OCI-LY7 (cell line): ENCODE results near the gene FAM204A. TPM values are rescaled to one million over a fixed set of nuclear protein-coding genes. Genes with fewer than 3 reads are reported as not detected.

Source experiments
- BruUV-seq: library from RNA; stranded (reverse); fragments of 400-500 nt; replicated peaks from 2 replicates; lab custom pipeline; 2021; lab: Mats Ljungman, UMichigan
- CTCF ChIA-PET: fragments of 300-600 bp; sonication (Branson Sonifier 250); formaldehyde crosslinking; loops from one replicate; lab custom pipeline; 2022; ENCODE audit warnings: antibody characterized with exemption; ENCODE audit not compliant: unreplicated experiment; lab: Charles Lee
- POLR2A ChIA-PET: fragments of 300-600 bp; sonication (Branson Sonifier 250); formaldehyde crosslinking; loops from one replicate; lab custom pipeline; 2022; ENCODE audit warnings: antibody characterized with exemption; lab: Charles Lee
- DNase-seq: peaks from one replicate; pipeline ENCODE4 v3.0.0-alpha.2; 2015; ENCODE audit warnings: low spot score
- H2AFZ ChIP-seq: fragments of 200-600 bp; sonication (generic), shearing (Covaris generic); 2 replicates; pipeline ENCODE4 v1.6.1; 2014; ENCODE audit warnings: mild to moderate bottlenecking, antibody characterized with exemption, low read length, moderate library complexity
- H3K27ac ChIP-seq: fragments of 200-600 bp; sonication (generic); 2 replicates; pipeline ENCODE4 v1.5.1; 2014; ENCODE audit warnings: mixed run types, low read depth, mild to moderate bottlenecking, moderate library complexity, low read length, inconsistent platforms; ENCODE audit not compliant: poor library complexity, severe bottlenecking
- H3K36me3 ChIP-seq: fragments of 200-600 bp; sonication (generic); 2 replicates; pipeline ENCODE4 v1.6.1; 2014; ENCODE audit warnings: mild to moderate bottlenecking, antibody characterized with exemption, low read length, moderate library complexity, mixed read lengths; ENCODE audit not compliant: insufficient read depth
- H3K4me1 ChIP-seq: fragments of 200-600 bp; sonication (generic); 2 replicates; pipeline ENCODE4 v1.5.1; 2014; ENCODE audit warnings: mild to moderate bottlenecking, low read length; ENCODE audit not compliant: insufficient read depth, poor library complexity, severe bottlenecking
- H3K4me2 ChIP-seq: fragments of 200-600 bp; sonication (generic); 2 replicates; pipeline ENCODE4 v1.6.1; 2014; ENCODE audit warnings: mild to moderate bottlenecking, low read length
- H3K4me3 ChIP-seq: fragments of 200-600 bp; sonication (generic); 2 replicates; pipeline ENCODE4 v1.5.1; 2014; ENCODE audit warnings: mild to moderate bottlenecking, low read depth, low read length; ENCODE audit not compliant: poor library complexity, severe bottlenecking
- H3K79me2 ChIP-seq: fragments of 200-600 bp; sonication (generic); 2 replicates; pipeline ENCODE4 v1.6.1; 2016; ENCODE audit warnings: low read depth, mild to moderate bottlenecking, low read length, moderate library complexity, mixed read lengths; ENCODE audit not compliant: insufficient read depth
- H3K9me2 ChIP-seq: fragments of 200-600 bp; sonication (generic); 2 replicates; pipeline ENCODE4 v1.6.1; 2016; ENCODE audit warnings: mild to moderate bottlenecking, low read length, mixed read lengths; ENCODE audit not compliant: insufficient read depth
- H3K9me3 ChIP-seq: fragments of 200-600 bp; sonication (generic); 2 replicates; pipeline ENCODE4 v1.6.1; 2014; ENCODE audit warnings: mild to moderate bottlenecking, mixed run types, low read length, mixed read lengths
- H4K20me1 ChIP-seq: fragments of 200-600 bp; sonication (generic); 2 replicates; pipeline ENCODE4 v1.6.1; 2014; ENCODE audit warnings: mild to moderate bottlenecking, antibody characterized with exemption, low read length, moderate library complexity, mixed read lengths; ENCODE audit not compliant: insufficient read depth
- EZH2phosphoT487 ChIP-seq: fragments of 200-600 bp; sonication (generic); IDR thresholded peaks from 2 replicates; pipeline ENCODE4 v1.6.1; 2018; ENCODE audit warnings: low read depth, borderline replicate concordance, mild to moderate bottlenecking, mixed run types, antibody characterized with exemption, low read length, moderate library complexity, mixed read lengths
- intact Hi-C: fragments of 100-400 bp; cut with micrococcal nuclease; formaldehyde crosslinking; loops from one replicate; pipeline ENCODE4 v1.10.0; 2022; ENCODE audit not compliant: unreplicated experiment
- total RNA-seq, 2 experiments: library from RNA; depleted of rRNA in 1 of 2; stranded (reverse); fragments of >200 nt in 1 of 2; shearing (Covaris generic) in 1 of 2; gene quantifications; 2 replicates each; pipeline ENCODE4 v1.2.3, GENCODE V29; 2014 to 2022
- TF ChIP-seq, protein P1 (sequence below): fragments of 200-600 bp; sonication (generic); conservative IDR thresholded peaks from 2 replicates; pipeline ENCODE4 v1.5.1; 2014; ENCODE audit warnings: mild to moderate bottlenecking, antibody characterized with exemption, low read length, moderate library complexity, mixed read lengths

Gene FAM204A
- total RNA-seq, 2 experiments from 2014 or later: 32.4 to 44.9 TPM

DNA sequence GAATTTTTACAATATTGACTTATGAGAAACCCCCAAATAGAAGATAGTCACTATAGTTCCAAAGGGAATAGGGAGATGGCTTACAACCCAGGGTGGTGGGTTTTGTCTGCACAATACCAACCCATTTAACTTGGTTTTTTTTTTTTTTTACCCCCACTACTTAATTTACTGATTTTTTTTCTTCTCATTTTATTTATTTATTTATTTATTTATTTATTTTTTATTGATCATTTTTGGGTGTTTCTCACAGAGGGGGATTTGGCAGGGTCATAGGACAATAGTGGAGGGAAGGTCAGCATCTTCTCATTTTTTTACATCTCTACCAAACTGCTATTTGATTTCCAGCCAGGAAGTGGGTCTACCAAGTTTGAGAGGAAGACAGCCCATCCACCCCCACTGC, 77.9 kb downstream of the FAM204A start:
- H3K4me3 ChIP-seq: no peak overlapping the region
- TF ChIP-seq EZH2phosphoT487: no peak
- TF ChIP-seq, protein P1, sequence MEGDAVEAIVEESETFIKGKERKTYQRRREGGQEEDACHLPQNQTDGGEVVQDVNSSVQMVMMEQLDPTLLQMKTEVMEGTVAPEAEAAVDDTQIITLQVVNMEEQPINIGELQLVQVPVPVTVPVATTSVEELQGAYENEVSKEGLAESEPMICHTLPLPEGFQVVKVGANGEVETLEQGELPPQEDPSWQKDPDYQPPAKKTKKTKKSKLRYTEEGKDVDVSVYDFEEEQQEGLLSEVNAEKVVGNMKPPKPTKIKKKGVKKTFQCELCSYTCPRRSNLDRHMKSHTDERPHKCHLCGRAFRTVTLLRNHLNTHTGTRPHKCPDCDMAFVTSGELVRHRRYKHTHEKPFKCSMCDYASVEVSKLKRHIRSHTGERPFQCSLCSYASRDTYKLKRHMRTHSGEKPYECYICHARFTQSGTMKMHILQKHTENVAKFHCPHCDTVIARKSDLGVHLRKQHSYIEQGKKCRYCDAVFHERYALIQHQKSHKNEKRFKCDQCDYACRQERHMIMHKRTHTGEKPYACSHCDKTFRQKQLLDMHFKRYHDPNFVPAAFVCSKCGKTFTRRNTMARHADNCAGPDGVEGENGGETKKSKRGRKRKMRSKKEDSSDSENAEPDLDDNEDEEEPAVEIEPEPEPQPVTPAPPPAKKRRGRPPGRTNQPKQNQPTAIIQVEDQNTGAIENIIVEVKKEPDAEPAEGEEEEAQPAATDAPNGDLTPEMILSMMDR: no peak
- H3K4me1 ChIP-seq: no peaks in the 10 kb centered on the region
- H3K27ac ChIP-seq: no peak overlapping the region
- BruUV-seq: no TSS peak
- intact Hi-C loops: no loop called here
- no peaks in the 10 kb centered on the region for H4K20me1 ChIP-seq
- H3K36me3 ChIP-seq: no peaks in the 10 kb centered on the region
- H3K9me2 ChIP-seq: no peaks in the 10 kb centered on the region
- ChIA-PET POLR2A (interaction anchor here (0.6 to 0.9 kb wide), 3 partner anchors 10 to 1122 kb away, joined by 3 read pairs; no protein-coding TSS in a partner anchor), CTCF (no interaction called here)
- H3K4me2 ChIP-seq: no peak overlapping the region
- no peak overlapping the region for H2AFZ ChIP-seq
- DNase-seq: no peak
- no peaks in the 10 kb centered on the region for H3K79me2 ChIP-seq
- H3K9me3 ChIP-seq: no peaks in the 10 kb centered on the region

- BruUV-seq: no TSS peak
- Histone ChIP-seq H3K4me3 (no peak overlapping the region), H3K79me2 (no peaks in the 10 kb centered on the region), H3K9me2 (no peaks in the 10 kb centered on the region), H2AFZ (no peak overlapping the region), H3K36me3 (no peaks in the 10 kb centered on the region), H3K4me2 (no peak overlapping the region), H4K20me1 (no peaks in the 10 kb centered on the region), H3K9me3 (no peaks in the 10 kb centered on the region), H3K27ac (no peak overlapping the region), H3K4me1 (no peaks in the 10 kb centered on the region)
- no peak for DNase-seq
- CTCF ChIA-PET: no interaction called here
- POLR2A ChIA-PET: no interaction called here
- intact Hi-C loops: no loop called here
- no peak for TF ChIP-seq EZH2phosphoT487
- TF ChIP-seq, protein P1: no peak
Measured at GRCh38 chr10:118262538-118262937, 79.6 kb downstream of the FAM204A start.

DNA sequence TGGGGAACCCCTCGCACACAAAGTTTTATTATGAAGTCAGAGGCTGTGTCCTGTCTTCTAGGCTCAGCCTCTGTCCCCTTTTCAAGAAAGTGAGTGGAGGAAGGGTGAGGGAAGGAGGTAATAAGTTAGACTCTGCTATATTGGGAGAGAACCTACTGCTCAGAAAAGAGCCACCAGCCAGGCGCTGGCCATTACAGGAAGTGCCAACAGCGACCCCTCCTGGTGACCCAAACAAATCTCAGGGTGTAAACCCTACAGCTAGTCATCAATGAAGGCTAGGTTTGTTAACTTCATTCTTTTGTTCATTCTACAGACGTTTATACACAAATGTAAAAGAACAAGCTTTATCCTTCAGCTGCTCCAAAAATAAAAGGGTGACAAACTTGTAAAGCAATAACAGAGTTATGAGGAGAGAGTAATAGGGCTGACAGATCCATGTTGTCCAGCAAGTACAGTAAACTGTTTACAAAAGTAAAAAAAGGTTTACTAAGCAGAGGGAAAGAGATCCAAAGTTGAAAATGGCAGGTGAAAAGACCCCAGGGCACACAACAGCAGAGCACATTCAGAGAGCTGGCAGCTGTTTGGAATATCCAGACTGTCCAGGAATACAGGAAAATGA, 82.7 kb downstream of the FAM204A start:
- TF ChIP-seq EZH2phosphoT487: no peak
- TF ChIP-seq, protein P1: peak; percentile 80
- no peaks in the 10 kb centered on the region for H3K36me3 ChIP-seq
- POLR2A ChIA-PET: interaction anchor here (0.6 to 0.7 kb wide), 3 partner anchors 37 to 394 kb away, joined by 4 read pairs; no protein-coding TSS in a partner anchor
- no TSS peak for BruUV-seq
- intact Hi-C loops: no loop called here
- no peak overlapping the region for H2AFZ ChIP-seq
- H3K4me3 ChIP-seq: no peak overlapping the region
- H3K9me2 ChIP-seq: no peaks in the 10 kb centered on the region
- no peaks in the 10 kb centered on the region for H3K9me3 ChIP-seq
- DNase-seq: peak; percentile 32
- H3K79me2 ChIP-seq: no peaks in the 10 kb centered on the region
- no peak overlapping the region for H3K27ac ChIP-seq
- CTCF ChIA-PET: no interaction called here
- no peak overlapping the region for H3K4me2 ChIP-seq
- no peaks in the 10 kb centered on the region for H4K20me1 ChIP-seq
- no peaks in the 10 kb centered on the region for H3K4me1 ChIP-seq
